HuH-7 (cell line): ENCODE data around the gene MESP2.

ENCODE experiments used
- DNase-seq: peaks from one replicate; pipeline ENCODE4 v3.0.0; 2011; ENCODE audit warnings: low spot score

The MESP2 gene, protein sequence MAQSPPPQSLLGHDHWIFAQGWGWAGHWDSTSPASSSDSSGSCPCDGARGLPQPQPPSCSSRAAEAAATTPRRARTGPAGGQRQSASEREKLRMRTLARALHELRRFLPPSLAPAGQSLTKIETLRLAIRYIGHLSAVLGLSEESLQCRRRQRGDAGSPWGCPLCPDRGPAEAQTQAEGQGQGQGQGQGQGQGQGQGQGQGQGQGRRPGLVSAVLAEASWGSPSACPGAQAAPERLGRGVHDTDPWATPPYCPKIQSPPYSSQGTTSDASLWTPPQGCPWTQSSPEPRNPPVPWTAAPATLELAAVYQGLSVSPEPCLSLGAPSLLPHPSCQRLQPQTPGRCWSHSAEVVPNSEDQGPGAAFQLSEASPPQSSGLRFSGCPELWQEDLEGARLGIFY

DNA sequence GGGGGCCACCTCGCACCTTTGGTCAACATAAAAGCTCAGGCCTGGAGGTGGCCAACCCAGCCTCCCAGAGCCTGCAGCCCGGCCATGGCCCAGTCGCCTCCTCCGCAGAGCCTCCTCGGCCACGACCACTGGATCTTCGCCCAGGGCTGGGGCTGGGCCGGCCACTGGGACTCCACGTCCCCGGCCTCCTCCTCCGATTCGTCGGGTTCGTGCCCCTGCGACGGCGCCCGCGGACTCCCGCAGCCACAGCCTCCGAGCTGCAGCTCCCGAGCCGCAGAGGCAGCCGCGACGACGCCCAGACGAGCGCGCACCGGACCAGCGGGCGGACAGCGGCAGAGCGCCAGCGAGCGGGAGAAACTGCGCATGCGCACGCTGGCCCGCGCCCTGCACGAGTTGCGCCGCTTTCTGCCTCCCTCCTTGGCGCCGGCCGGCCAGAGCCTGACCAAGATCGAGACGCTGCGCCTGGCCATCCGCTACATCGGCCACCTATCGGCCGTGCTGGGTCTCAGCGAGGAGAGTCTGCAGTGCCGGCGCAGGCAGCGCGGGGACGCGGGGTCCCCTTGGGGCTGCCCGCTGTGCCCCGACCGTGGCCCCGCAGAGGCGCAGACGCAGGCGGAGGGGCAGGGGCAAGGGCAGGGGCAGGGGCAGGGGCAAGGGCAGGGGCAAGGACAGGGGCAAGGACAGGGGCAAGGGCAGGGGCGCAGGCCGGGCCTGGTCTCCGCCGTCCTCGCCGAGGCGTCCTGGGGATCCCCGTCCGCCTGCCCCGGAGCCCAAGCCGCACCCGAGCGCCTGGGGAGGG lies at the start of gene MESP2:
MESP2 (plus strand) TSS at position 59 of the 799 bp plus-strand sequence; CDS start at position 85, 26 bp downstream.
- DNase-seq: peak; percentile 88

DNA sequence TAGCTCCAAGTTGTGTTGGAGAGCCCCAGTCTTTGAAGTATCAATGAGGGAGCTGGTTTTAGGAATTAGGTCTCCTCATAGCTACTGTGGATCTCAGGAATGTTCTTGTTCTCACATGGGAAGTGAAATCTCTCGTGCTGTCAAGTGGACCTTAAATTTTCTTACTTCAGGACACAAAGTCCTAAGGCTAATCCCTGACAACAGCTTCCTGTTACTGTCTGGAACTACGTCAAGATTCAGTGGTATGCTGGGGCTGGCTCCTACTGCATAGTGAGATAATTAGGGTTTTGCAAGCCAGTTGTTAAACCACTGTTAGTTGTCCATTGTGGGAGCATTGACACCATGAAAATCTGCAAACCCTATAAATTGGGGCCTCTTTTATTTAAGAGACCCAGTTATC lies 47.9 kb upstream of the MESP2 start:
- DNase-seq: no peak

DNA sequence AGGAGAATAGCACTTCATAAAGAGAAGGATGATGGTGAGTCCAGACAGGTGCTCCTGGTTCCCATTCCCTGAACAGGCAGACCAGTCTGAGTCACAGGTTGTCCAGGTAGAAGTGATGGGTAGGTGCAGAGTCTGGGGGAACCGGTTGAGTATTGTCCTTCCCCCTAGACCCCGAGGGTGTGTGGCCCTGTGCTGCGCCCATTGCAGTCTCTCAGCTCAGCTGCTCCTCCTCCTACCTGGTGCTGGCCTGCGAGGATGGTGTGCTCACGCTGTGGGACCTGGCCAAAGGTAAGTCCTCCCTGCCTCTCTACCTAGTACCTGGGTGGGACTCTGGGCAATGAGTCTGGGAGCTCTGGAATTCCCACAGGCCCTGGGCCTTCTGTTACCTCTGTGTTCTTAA lies 44.9 kb upstream of the MESP2 start:
- no peak for DNase-seq

DNA sequence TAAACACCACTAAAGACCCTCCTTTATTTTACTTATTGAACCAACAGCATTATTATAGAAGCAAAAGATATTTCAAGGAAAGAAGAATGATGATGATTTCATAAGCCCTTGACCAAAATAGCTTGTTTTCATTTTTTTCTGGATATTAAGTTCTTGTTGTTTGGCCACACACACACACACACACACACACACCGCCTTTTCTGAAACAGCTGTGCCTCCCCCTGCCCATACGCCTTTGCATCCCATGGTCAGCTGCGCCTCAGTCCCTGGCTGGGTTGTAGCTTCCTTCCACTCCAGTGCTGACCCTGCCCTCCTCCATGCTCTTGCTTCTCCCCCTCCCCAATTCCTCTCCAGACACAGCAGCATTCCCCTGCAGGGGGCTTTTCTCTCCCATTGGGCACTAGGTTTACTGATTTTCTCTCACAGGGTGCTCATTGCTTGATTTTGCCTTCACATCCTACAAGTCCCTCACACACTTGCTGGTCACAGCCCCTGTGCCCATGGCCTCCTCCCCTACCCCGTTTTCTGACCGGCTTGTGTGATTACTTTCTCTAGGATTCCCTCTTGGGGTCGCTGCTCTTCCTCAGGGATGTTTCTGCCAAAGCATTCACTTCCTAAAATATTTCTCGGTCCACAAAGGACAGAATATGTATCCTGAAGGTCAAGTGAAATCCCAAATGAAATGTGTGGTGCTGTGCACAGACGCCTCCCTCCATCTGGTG lies 43.5 kb upstream of the MESP2 start:
- no peak for DNase-seq

DNA sequence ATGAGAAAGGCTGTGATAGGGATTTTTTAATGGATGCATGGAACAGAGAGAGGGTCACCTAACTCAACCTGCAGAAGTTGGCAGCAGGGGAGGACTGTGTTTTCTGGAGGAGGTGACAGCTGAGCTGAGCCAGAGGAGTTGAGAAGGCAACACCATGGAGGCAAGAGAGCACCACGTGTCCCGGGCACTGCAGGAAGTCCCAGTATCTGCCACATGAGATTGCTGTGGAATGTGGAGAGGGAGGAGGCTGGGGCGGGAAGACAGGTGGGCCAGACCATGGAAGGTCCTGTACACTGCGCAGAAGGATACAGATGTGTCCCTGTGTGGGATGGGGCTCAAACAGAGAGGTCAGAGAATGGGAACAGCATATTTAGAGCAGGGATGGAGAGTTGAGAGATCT lies 40.4 kb upstream of the MESP2 start:
- no peak for DNase-seq

DNA sequence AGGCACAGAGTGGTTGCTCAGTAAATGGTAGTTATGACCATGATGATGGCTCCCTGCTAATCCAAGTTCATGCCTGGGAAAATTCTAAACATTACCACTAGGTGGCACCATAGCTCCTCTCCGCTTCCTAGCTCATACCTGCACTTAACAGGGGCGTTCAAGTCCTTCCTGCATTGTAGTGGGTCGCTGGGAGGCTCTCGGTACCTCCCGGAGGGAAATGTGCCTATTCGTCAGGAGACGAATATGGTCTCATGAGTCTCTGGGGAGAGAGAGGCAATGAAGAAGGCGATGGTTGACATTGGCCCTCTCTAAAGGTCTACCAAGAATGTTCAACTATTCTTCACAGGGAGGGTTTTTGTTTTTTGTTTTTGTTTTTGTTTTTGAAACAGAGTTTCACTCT lies 36.0 kb upstream of the MESP2 start:
- DNase-seq: peak; percentile 93

DNA sequence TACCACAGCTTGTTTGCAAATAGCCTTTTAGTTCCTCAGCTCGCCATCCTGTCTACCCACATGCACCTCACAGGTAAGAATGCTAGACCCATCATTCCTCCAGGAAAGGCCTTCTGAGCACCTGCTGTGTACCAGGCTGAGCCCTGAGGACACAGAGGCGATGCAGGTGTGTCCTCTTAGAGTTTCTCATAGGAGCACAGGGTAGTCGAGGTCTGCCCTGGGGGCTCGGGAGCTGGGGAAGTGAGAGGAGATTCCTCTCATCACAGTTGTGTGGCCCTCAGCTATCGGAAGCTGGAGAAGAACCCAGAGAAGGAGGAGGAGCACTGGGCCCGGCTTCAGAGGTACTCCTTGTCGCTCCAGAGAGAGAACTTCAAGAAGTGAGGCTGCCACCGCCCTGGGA lies 33.1 kb upstream of the MESP2 start:
- DNase-seq: no peak

DNA sequence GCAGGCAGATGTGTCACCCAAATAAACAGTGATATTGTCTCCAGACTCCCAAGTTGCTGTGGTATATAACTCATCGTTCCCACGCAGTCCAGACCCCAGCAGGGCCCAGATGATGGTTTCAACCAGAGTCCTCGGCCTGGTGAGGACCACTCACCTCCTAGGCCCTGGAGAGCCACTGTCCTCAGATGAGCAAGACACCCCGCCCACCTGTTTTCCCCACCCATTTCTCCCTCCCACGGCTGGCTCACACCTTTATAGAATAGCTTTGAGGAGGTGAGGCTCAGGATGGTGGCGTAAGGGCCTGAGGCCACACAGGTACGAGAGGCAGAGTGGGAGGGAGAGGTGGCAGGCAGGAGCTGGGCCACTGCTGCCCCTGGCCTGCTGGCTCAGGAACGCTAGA lies 32.5 kb upstream of the MESP2 start:
- no peak for DNase-seq

DNA sequence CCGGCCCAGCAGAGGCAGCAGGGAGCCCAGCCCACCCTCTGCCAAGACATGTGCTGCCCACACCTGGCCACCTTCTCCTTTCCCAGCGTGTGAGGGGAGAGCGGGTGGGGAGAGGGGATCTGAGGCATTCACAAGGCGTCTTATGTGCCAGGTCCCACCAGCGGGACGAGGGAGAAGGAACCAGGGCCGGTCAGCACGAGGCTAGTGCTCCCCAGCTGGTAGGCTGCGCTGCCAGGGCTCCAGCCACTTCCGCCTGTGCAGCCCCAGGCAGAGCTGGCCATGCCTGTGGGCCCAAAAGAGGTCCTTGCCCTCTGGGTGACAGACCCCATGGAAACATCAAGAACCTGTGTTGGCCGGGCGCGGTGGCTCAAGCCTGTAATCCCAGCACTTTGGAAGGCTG lies 31.0 kb upstream of the MESP2 start:
- no peak for DNase-seq

DNA sequence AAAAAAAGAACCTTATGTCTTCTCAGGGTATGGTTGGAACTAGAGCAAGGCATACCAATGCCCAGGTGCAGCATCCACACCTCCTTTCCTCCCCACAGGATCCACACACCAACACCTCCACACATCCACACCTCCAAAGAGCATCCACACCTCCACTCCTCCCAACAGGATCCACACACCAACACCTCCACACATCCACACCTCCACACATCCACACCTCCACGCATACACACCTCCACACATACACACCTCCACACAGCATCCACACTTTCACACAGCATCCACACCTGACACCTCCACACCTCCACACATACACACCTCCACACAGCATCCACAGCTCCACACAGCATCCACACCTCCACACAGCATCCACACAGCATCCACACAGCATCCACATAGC lies 30.4 kb upstream of the MESP2 start:
- no peak for DNase-seq

DNA sequence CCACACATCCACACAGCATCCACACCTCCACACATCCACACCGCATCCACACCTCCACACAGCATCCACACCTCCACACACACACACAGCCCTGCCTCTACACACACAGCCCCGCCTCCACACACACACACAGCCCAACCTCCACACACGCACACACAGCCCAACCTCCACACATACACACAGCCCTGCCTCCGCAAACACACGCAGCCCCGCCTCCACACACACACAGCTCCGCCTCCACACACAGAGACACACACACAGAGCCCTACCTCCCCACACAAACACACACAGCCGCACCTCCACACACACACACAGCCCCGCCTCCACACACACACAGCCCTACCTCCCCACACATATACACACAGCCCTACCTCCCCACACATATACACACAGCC lies 29.7 kb upstream of the MESP2 start:
- no peak for DNase-seq

DNA sequence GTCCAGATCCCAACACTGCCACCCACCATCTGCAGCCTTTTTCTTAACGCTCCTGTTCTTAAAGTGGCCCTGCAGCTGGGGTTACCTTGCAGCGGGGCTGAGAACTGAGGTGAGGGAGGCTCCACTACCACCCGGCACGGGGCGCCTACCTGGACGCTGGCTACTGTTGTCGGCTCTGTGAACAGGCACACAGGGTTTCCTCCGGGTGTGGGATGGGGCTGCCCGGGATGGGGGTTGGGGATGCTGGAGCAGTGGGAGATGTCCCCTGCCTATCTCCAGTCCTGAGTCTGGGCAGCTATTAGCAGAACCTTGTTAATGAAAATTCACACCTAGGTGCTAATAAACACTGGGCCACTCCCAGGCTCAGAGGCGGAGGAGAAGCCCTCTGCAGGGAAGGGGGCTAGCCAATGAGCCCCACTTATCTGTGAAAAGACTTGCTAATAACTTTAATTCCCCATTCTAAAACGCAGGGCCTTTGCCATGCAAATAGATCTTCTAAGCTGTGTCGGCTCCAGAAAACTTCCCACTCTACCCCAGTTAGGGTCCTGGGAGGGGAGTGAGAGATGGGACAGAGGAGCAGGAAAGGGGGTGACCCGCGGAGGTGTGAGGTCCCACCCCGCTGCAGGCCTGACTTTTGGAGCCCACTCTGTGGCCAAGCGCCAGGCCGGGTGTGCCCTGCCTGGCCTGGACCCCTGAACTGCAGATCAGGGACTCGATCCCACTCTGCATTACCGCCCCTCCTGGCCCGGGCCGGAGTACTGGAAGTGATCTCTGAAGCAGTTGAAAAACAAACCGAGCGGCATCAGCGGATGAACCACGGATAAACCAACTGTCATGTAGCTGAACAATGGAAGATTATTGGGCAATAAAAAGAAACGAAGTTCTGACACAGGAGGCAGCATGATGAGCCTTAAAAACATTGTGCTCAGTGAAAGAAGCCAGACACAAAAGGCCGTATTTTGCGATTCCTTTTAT lies 28.1 kb upstream of the MESP2 start:
- no peak for DNase-seq

DNA sequence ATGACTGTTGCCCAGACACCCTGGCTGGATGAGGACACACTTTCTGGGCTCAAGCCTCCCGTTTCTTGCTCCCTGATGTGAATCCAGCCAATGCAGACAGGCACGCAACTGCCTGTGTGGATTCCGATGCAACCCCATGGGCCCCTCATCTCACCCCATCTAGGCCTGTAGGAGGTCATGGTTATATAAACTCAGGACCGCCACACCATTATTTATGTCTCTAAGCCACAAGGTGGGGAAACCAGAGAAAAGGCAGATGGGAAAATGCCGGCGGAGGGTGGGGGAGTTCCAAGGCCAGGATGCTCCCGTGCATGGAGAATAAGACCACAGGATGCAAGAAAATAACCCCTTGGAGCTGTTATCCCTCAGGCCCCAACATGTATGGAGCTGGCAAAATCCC lies 27.1 kb upstream of the MESP2 start:
- DNase-seq: no peak

DNA sequence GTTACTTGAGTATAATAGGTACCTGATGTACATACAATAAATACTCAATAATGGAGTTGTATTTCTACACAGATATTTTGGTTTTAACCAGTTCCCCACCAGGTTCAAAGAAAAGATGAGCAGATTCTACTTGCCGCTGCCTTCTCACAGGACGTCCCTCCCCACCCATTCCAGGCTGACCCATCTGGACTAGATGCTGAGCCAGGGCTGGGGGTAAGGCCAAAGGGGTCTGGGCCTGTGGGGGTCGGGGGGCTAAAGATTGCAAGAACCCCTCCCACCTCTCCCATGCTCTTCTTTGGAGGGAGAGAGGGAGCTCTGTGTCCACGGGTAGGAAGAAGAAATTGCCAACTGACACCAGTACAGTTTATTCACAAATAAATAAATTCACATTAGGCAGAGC lies 26.6 kb upstream of the MESP2 start:
- DNase-seq: no peak

DNA sequence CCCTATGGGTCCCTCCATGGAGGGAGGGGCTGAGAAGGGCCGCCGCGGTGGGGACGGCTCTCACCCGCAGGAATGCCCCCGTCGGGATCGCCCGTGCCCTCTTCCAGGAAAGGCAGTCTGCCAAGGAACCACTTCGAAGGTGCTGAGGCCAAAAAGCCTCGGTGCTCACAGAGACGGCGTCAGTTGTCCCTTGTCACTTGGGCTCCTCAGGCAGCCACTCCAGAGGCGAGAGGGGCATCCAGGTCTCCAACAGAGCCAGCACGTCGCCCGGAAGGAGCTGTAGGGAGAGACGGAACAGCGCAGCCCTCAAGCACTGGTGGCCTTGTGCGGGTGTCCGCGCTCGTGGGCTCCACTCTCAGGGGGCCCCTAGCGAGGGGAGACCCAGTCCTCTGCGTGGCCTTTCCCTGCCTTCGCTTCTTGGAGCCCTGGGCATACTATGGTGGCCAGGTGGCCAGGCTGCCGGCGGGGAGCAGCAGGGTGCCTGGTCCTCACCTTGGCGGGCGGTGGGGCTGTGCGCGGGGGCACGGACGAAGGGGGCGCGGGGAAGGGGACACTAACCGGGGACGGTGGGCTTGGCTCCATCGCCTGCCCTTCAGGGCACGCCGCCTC lies 26.1 kb upstream of the MESP2 start:
- no peak for DNase-seq

DNA sequence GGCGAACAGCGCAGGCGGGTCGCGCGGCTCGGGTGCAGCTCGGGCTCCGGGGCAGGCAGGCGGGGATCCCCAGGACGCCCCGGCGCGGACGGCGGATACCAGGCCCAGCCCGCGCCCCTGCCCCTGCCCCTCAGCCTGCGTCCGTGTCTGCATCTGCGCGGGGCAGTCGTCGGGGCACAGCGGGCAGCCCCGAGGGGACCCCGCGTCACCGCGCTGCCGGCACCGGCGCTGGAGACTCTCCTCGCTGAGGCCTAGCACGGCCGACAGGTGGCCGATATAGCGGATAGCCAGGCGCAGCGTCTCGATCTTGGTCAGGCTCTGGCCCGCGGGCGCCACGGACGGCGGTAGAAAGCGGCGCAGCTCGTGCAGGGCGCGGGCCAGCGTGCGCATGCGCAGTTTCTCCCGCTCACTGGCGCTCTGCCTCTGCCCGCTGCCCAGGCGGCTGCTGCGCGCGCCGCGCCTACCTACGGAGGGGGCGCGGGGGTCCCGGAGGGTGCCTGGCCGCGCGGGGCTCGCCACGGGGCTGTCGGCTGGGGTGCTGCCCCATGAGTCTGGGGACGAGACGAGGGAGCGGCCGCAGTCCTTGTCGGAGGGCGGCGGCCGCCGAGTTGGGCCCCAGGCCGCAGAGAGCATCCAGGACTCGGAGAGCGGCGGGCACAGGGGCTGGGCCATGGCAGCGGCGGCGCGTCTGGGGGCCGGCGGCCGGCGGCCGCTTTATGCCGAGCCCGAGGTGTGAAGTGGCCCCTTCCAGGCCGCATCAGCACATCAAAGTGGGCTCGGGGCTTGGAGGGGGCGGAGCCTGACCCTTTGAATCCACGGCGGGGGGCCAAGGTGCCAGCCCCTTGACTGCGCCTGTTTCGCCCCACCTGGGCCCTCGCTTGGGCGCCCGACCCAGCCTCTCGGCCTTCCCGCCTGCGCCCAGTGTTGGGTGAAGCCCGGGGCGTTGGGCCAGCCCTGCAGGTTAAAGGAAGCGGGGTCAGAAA lies 25.3 kb upstream of the MESP2 start, which contains the start of gene MESP1:
MESP1 (minus strand) TSS at position 690 of the 983 bp plus-strand sequence; CDS start at position 672, 18 bp downstream.
- peak; percentile 97 for DNase-seq

DNA sequence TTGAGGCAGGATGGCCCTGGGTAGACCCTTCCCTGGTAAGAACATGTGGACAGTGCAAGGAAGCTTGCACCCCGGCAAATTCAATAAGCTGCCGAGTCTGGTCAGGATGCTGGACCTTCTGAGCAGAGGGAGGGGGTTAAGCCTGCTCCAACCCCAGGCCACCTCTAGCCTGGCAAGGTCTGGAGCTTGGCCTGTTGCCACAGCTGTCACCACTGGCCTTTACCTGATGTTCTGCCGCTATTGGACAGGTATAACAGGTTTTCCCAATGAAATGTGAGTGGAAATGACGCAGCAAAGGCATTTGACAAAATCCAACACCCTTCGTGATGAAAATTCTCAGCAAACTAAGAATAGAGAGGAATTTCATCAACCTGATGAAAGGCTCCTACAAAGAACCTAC lies 24.4 kb upstream of the MESP2 start:
- no peak for DNase-seq

DNA sequence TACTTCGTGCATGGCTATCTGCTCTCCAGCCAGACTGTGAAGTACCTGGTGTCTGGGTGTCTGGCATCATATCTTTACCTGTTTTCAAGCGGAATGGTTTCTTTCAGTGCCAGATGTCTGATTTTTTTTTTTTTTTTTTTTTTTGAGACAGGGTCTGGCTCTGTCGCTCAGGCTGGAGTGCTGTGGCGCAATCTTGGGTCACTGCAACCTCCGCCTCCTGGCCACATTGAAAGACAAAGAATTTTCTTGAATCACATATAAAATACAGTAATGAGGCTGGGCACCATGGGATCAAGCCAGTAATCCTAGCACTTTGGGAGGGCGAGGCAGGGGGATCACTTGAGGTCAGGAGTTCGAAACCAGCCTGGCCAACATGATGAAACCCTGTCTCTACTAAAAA lies 22.3 kb upstream of the MESP2 start:
- DNase-seq: no peak

DNA sequence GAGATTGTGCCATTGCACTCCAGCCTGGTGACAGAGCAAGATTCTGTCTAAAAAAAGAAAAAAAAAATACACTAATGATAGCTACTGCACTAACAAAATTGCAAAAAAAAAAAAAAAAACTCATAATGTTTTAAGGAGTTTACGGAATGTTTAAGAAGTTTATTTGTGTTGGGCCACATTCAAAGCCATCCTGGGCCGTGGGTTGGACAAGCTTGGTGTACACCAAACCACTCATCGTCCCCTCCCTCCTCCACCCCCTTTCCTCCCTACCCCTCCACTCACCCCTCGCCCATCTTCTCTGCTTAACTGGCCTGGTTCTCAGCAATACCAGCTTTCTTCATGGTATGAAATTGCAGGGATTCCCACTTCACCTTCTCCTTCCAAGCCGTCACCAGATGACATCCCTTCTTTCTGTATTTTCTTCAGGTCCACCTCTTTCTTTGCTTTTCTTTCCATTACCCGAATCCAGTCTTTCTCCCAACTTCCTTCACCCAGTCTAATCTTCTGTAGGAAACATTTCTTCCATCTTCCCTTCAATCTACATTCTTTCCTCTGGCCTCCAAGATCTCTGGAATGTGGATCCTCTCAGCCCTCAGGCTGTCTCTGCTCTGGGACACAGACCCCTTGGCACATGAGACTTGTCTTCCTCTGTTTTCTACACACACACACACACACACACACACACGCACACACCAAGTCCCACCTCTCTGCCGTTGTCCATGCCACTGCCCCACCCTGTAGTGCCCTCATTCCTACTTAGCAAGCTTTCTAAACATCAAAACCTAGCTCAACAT lies 21.6 kb upstream of the MESP2 start:
- no peak for DNase-seq
